Fibroblast of the aortic adventitia (primary cell): ENCODE data around the gene PSMB3. TPM values are rescaled to one million over a fixed set of nuclear protein-coding genes. Genes with fewer than 3 reads are reported as not detected.

Source experiments
- DNase-seq: peaks from one replicate; pipeline ENCODE4 v3.0.0-alpha.2; 2010; ENCODE audit warnings: low read depth
- H3K4me3 ChIP-seq: 2 replicates; pipeline ENCODE4 v1.5.1; 2011; ENCODE audit warnings: low read depth, mild to moderate bottlenecking, control low read depth, low read length, moderate library complexity
- CTCF ChIP-seq: IDR thresholded peaks from 2 replicates; pipeline ENCODE4 v1.5.1; 2011; ENCODE audit warnings: mild to moderate bottlenecking, low read length, control low read depth, inconsistent platforms; ENCODE audit not compliant: insufficient read depth
- total RNA-seq: library from RNA; depleted of rRNA; stranded (reverse); fragments of >200 nt; gene quantifications from 2 replicates; pipeline ENCODE4 v1.2.3, GENCODE V29; 2012; ENCODE audit warnings: low replicate concordance

PSMB3 gene
- total RNA-seq, 1 donor, result 293 TPM

- TF ChIP-seq CTCF, result no peak
- H3K4me3 ChIP-seq, result no peak overlapping the region
- peak; percentile 43 for DNase-seq
Observed at GRCh38 chr17:38741921-38742410, 10.6 kb upstream of the PSMB3 start.

- DNase-seq, result peak; percentile 87
- no peak overlapping the region for H3K4me3 ChIP-seq
- TF ChIP-seq CTCF, result no peak
Observed at GRCh38 chr17:38742411-38743308, 9.9 kb upstream of the PSMB3 start.

GRCh38 chr17:38743556-38744171 is 8.9 kb upstream of the PSMB3 start:
- TF ChIP-seq CTCF, result no peak
- no peak overlapping the region for H3K4me3 ChIP-seq
- no peak for DNase-seq

GRCh38 chr17:38745545-38745944 is 7.0 kb upstream of the PSMB3 start:
- peak overlapping the region; percentile 86 for H3K4me3 ChIP-seq
- DNase-seq, result no peak
- no peak for TF ChIP-seq CTCF

DNA sequence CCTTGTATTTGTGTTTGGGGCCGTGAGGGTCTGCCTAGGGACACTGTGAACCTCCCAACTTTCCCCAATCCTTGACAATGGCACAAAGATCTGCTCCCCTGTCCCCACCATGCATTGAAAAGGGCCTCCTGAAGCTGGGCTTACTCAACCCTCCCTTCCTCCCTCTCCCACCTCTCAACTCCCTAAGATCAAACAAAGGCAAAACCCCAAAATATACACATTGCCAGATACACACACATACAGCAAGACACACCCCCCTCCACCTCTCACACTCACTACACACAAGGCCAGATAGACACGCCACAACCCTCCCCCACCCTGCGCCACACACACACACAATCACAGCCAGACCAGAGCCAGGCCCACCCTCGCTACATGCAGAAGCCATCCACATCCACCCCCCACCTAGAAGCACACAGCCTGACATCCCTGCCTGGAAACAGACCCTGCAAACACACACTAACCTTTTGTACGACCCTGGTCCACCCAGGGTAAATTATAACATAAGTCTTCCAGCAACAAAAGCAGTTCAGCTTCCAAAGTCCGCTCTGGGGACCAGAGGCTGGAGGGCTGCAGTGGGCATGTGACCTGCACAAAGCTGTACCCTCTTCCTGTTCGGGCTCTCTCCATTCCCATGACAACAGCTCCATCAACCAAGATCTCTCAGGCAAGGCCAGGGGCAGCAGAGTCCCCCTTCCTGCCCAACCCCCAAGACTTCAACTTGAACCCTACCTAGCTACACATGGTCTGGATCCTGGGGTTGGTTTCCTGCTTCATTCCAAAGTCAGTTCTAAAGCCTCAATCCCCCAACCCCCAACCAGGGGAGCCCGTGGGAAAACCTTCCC is 6.3 kb upstream of the PSMB3 start:
- no peak for TF ChIP-seq CTCF
- no peak for DNase-seq
- peak overlapping the region; percentile 86 for H3K4me3 ChIP-seq

- DNase-seq, result no peak
- no peak for TF ChIP-seq CTCF
- peak overlapping the region; percentile 86 for H3K4me3 ChIP-seq
Observed at GRCh38 chr17:38746849-38747462, 5.6 kb upstream of the PSMB3 start.
